ENCODE data around the gene TBC1D9B. TPM values are rescaled to one million over a fixed set of nuclear protein-coding genes. Genes with fewer than 3 reads are reported as not detected.

Gene TBC1D9B
- total and polyA plus RNA-seq, 9 of the 15 experiments (the other 6 are each of a cell fraction or from before 2014, with no cell fraction given): 2.9 to 59.1 (median 33.5) TPM

DNA sequence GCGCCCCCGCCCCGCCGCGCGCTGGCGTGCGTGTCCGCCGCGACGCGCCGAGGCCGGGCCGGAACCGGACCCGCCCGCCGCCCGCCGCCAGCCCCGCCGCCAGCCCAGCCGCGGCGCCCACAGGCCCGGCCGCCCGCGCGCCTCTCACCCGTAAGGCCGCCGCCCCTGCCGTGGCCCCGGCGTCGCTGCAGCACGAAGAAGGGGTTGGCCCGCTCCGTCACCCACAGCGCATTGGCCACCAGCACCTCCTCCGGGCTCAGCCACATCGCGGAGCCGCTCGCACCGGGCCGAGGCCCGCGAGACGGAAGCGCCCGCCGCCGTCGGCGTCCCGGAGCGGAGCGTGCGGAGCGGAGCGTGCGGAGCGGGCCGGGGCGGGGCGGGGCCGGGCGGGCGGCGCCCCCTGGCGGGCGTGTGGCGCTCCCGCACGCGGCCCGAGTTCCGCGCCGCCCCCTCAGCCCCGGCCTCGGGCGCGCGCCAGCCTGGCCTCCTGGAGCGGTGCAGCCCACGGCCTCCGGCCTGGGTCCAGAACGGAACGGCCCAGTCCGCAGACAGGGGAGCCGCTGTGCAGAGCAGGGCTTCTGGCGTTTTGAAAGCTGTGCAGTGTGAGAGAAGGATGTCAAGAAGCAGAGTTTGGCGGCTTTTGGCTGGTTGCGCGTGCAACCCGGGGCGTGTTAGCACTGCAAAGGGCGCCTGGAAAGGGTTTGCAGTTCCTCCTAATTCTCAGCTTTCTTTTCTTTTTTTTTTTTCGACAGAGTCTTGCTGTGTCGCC is at the start of gene TBC1D9B (continued):
- TF ChIP-seq ZNF639 (CRISPR knock-in tag; conservative IDR thresholded peaks at IDR 0.05 in 1 of 2, IDR thresholded peaks at IDR 0.05 in 1 of 2) (peak in 1 of 2 experiments; percentile 98; a peak in 2 of 4 replicates), HEY1 (CRISPR knock-in tag; IDR thresholded peaks at IDR 0.05; ENCODE audit: borderline replicate concordance) (no peak)

- Histone ChIP-seq H3K9me3 (replicated peaks; ENCODE audit: control insufficient read depth, insufficient read depth, low read depth, low read length) (no peaks in the 10 kb centered on the region), H3K27me3 (ENCODE audit: control insufficient read depth in 2 of 2, insufficient read depth in 2 of 2, low read length in 2 of 2) (no peaks in the 10 kb centered on the region), H4K20me1 (replicated peaks; ENCODE audit: control insufficient read depth, insufficient read depth, low read length) (no peaks in the 10 kb centered on the region), H3K4me1 (replicated peaks in 1 of 2; ENCODE audit: control insufficient read depth in 2 of 2, insufficient read depth in 2 of 2, low read length in 2 of 2) (no peaks in the 10 kb centered on the region), H3K4me2 (ENCODE audit: insufficient read depth, low read length) (no peak overlapping the region), H3K36me3 (ENCODE audit: control insufficient read depth, insufficient read depth, low read length) (no peaks in the 10 kb centered on the region), H3K27ac (ENCODE audit: extremely low read depth, low read depth, low read length) (no peak overlapping the region), H3K9ac (ENCODE audit: insufficient read depth in 1 of 2, low read depth in 2 of 2, low read length in 2 of 2) (no peak overlapping the region), H2AFZ (ENCODE audit: low read depth, low read length) (no peak overlapping the region), H3K79me2 (ENCODE audit: control insufficient read depth, insufficient read depth, low read length) (no peaks in the 10 kb centered on the region), H3K9me1 (ENCODE audit: control insufficient read depth, insufficient read depth, low read length) (no peaks in the 10 kb centered on the region), H3K4me3 (no peak overlapping the region)
- in situ Hi-C loops (cut with MboI) (no loop called here), intact Hi-C loops (cut with micrococcal nuclease) (no loop called here)
- DNase-seq (ENCODE audit: extremely low read depth in 1 of 4, low spot score in 3 of 4) (no peak), FAIRE-seq (no peak), ATAC-seq (no peak)
- WGBS (ENCODE audit: insufficient coverage, low coverage, missing lambda C conversion rate): 46% methylated on average over 2 of the region's 2 CpGs
- TF ChIP-seq, protein P1, sequence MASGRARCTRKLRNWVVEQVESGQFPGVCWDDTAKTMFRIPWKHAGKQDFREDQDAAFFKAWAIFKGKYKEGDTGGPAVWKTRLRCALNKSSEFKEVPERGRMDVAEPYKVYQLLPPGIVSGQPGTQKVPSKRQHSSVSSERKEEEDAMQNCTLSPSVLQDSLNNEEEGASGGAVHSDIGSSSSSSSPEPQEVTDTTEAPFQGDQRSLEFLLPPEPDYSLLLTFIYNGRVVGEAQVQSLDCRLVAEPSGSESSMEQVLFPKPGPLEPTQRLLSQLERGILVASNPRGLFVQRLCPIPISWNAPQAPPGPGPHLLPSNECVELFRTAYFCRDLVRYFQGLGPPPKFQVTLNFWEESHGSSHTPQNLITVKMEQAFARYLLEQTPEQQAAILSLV (tag; IDR thresholded peaks at IDR 0.05): no peak
- TF ChIP-seq C11orf30 (IDR thresholded peaks at IDR 0.05; ENCODE audit: low read depth): peak; percentile 30
- ChIA-PET POLR2A (interaction anchor here (1.3 kb wide), 1 partner anchor 11 kb away, joined by 3 read pairs; no protein-coding TSS in a partner anchor), CTCF (ENCODE audit: low intra/inter-chr PET ratio) (no interaction called here)
- BruUV-seq (replicated peaks): no TSS peak
Observed at GRCh38 chr5:179955630-179956029, 47.9 kb upstream of the TBC1D9B start.

Measured in K562 (cell line).